Fibroblast of skin of scalp (primary cell): Measurements from ENCODE around the gene LRRC3B.

Experiments
- DNase-seq: peaks from one replicate; pipeline ENCODE4 v3.0.0-alpha.2; 2013

Gene LRRC3B

GRCh38 chr3:26631390-26631738, 8.8 kb downstream of the LRRC3B start:
- no peak for DNase-seq

GRCh38 chr3:26634601-26635000, 12.0 kb downstream of the LRRC3B start:
- no peak for DNase-seq

GRCh38 chr3:26636096-26636727, 13.6 kb downstream of the LRRC3B start:
- DNase-seq: no peak

GRCh38 chr3:26637698-26638097, 15.1 kb downstream of the LRRC3B start:
- no peak for DNase-seq

GRCh38 chr3:26638113-26638512, 15.5 kb downstream of the LRRC3B start:
- DNase-seq: no peak

GRCh38 chr3:26639339-26639738, 16.8 kb downstream of the LRRC3B start:
- no peak for DNase-seq

GRCh38 chr3:26647078-26647477, 24.5 kb downstream of the LRRC3B start:
- no peak for DNase-seq

GRCh38 chr3:26648461-26648860, 25.9 kb downstream of the LRRC3B start:
- no peak for DNase-seq

GRCh38 chr3:26652164-26652563, 29.6 kb downstream of the LRRC3B start:
- DNase-seq: no peak

- DNase-seq: peak; percentile 4
Observed at GRCh38 chr3:26653811-26654425, 31.3 kb downstream of the LRRC3B start.

- no peak for DNase-seq
Observed at GRCh38 chr3:26655231-26655630, 32.7 kb downstream of the LRRC3B start.

- peak; percentile 5 for DNase-seq
Observed at GRCh38 chr3:26657348-26657976, 34.9 kb downstream of the LRRC3B start.

- no peak for DNase-seq
Observed at GRCh38 chr3:26668171-26668570, 45.6 kb downstream of the LRRC3B start.

- no peak for DNase-seq
Observed at GRCh38 chr3:26668696-26669095, 46.1 kb downstream of the LRRC3B start.

- DNase-seq: no peak
Observed at GRCh38 chr3:26675336-26675735, 52.8 kb downstream of the LRRC3B start.

- DNase-seq: no peak
Observed at GRCh38 chr3:26681632-26682031, 59.1 kb downstream of the LRRC3B start.

- DNase-seq: no peak
Observed at GRCh38 chr3:26682406-26682805, 59.8 kb downstream of the LRRC3B start.

- DNase-seq: no peak
Observed at GRCh38 chr3:26683902-26684301, 61.3 kb downstream of the LRRC3B start.

- no peak for DNase-seq
Observed at GRCh38 chr3:26687466-26687865, 64.9 kb downstream of the LRRC3B start.

GRCh38 chr3:26699553-26699952, 77.0 kb downstream of the LRRC3B start:
- DNase-seq: no peak

- DNase-seq: no peak
Observed at GRCh38 chr3:26703519-26703918, 80.9 kb downstream of the LRRC3B start.

GRCh38 chr3:26704736-26705135, 82.2 kb downstream of the LRRC3B start:
- no peak for DNase-seq

- DNase-seq: no peak
Observed at GRCh38 chr3:26708501-26708900, 85.9 kb downstream of the LRRC3B start.
